CD4-positive, alpha-beta T cell treated with Interleukin-2 at 100 ng/mL for 4 hours (primary cell): Measurements from ENCODE around the gene FAM163A.

ENCODE experiments used
- DNase-seq: peaks from one replicate; pipeline ENCODE4 v3.0.0-alpha.2; 2020; ENCODE audit warnings: low spot score

The FAM163A gene

DNA sequence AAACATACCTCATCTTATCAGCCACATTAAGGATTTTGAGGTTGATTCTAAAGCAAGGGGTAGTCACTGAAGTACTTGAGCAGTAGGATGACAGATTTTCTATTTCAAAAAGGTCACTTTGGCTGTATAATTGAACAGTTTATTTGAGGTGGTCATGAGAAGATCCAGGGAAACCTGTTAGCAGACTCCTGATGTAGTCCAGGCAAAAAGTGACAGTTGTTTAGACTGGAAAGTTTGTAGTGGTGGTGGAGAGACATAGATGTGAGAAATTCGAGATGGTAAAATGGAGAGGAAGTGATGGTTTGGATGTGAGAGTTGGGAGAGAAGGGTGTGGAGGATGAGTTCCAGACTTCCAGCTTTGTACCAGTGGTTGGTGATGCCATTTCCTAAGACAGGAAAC is 7.5 kb downstream of the FAM163A start:
- DNase-seq = no peak

GRCh38 chr1:179753061-179753460 is 10.0 kb downstream of the FAM163A start:
- no peak for DNase-seq

- no peak for DNase-seq
Observed at GRCh38 chr1:179754041-179754624, 11.0 kb downstream of the FAM163A start.

DNA sequence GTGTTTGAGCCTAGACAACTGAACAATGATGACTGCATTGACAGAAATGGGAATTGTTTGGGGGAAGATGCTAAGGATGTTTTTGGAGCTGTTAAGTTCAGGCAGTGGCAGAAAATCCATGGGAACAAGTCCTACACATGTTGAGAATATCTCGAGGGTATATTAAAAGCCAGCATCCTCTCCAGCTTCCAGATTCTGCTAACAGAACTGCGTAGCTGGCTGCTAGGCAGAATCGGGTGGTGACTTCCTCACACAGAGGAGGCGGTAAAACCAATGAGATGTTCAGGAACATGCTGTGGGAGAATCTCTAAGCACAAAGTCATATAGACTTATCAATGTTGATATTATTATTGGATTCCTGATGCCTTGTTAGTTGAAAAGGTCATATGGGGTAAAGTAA is 14.8 kb downstream of the FAM163A start:
- no peak for DNase-seq

- DNase-seq = no peak
Observed at GRCh38 chr1:179760521-179760920, 17.4 kb downstream of the FAM163A start.

- DNase-seq = no peak
Observed at GRCh38 chr1:179761296-179761695, 18.2 kb downstream of the FAM163A start.

DNA sequence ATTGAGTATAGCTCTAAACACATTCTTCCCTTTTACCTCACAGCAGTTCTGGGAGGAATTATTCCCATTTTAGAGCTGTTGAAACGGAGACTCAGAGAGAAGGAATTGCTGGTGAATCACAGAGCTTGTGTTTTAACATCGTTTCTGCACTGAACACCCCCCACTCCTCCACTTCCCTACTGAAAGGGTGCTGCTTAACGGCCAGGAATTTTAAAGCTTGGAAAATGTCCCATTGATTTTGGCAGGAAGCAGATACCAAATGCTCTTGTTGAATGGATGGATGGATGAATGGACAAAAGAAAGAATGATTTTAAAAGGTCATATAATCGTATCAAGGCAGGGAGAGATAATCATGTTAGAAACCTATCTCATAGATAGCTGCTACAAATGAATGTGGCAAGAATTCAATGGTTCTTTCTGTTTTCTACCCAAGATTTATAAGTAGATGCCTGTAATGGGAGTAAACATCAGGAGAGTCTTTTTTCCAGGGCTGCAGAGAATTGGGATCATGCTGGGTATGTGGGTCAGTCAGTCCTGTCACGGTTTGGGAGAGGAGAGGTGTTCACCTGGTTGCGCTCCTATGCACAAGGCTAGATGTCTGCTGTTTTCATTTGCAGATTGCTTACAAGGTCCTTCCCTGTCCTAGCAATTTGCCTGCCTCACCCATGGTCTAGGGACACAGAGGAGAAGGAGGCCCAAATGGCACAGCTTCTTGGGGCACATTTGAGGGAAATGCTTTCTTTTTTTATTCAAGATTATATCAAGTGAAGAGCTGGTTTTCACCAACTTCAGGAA is 19.0 kb downstream of the FAM163A start:
- no peak for DNase-seq

GRCh38 chr1:179767177-179767581 is 24.1 kb downstream of the FAM163A start:
- DNase-seq = no peak

- DNase-seq = no peak
Observed at GRCh38 chr1:179767996-179768395, 24.9 kb downstream of the FAM163A start.

DNA sequence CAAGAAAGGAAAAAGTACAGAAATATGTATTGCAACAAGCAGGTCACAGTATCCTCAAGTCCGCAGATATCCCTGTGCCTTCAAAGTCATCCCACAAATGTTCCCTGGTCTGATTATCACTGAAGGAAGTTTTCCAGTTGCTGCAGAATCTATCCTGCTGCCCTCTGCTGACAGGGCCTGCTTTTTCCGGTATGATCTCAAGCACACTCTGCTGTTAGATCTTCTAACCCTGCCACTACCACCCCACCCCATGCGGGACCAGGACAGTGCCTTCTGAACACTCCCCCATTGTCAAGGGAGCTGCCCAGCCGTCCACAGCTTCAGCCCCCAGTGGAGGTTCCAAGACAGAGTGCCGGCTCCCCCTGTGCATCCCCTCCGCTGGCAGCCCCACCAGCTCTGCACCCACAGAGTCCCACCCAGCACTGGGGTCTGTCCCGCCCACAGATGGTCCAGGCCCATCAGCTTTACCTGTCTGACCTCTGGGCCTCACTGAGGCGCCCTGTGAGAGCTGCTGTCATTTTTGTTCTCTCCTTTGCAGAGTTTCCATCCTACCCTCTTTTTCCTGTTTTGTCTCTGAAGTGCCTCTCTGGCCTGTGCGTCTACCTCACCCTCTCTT is 27.9 kb downstream of the FAM163A start:
- no peak for DNase-seq

GRCh38 chr1:179773264-179773663 is 30.2 kb downstream of the FAM163A start:
- DNase-seq = no peak

DNA sequence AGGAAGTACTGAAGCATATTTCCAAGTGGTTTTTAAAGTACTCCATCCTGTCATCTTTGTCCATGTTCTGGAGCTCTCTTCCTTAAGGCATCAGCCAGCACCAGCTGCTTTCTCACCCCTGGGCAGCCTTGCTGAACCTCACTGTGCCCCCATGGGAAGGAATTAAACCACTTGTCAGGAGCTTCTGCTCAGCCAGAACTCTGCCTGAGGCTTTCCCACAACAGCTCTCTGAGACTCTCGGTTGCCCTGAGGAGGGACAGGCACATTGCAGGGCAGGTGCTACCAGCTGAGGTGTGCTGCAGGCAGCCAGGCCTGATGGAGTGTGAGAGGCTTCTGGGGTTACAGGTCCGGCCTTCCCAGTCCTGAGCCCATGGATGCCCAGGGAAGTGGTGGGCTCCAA is 30.9 kb downstream of the FAM163A start:
- DNase-seq = no peak

GRCh38 chr1:179774566-179774965 is 31.5 kb downstream of the FAM163A start:
- no peak for DNase-seq

GRCh38 chr1:179775009-179775408 is 31.9 kb downstream of the FAM163A start:
- no peak for DNase-seq

DNA sequence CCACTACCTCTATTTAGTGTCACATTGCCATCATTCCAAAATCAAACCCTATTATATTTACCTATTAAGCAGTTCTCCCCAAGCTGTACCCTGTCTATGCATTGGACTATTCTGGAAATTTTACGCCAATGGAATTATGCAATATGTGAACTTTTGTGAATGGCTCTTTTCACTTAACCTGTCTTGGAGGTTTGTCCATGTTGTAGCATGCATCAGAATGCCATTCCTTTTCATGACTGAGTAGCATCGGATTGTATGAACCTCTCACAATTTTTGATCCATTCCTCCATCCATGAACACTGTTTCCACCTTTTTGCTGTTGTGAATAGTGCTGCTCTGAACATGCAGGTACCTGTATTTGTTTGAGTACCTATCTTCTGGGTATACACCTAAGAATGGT is 33.7 kb downstream of the FAM163A start:
- DNase-seq = no peak

GRCh38 chr1:179777731-179778130 is 34.6 kb downstream of the FAM163A start:
- no peak for DNase-seq

- DNase-seq = no peak
Observed at GRCh38 chr1:179779645-179780272, 36.7 kb downstream of the FAM163A start.

DNA sequence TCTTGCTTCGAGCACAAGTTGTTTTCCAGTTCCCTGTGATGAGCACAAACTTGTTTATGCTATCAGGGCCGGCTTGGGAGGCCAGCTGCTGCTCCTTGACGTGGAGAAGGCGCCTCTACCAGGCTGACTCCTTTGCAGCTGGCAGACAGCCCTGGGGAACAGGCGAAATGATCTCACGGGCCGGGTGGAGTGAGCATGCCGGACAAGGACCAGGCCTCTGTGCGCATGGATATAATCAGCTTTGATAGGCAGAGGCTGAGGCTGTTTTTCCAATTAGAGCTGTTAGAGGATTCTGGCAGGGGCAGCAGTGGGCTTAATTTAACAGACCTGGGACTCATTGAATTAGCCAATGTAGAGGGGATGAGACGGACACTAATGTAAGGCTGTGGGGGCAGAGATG is 38.9 kb downstream of the FAM163A start:
- no peak for DNase-seq

- DNase-seq = no peak
Observed at GRCh38 chr1:179785031-179785431, 41.9 kb downstream of the FAM163A start.

DNA sequence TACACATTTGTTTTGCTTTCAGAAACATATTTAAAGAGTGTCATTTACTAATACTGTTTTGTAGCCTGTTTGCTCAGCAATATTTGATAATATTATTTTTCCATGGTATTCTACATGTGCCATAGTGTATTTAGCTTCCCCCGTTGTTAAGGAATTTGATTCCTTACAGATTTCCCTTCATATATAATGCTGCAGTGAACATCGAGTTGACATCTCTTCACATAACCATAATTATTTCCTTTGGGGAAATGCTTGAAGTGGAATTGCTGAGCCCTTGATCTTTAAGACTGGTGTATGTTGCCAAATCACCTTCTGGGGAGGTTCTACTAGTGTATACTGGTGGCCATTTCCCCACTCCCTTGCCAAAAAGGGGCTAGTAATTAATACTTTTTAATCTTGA is 42.6 kb downstream of the FAM163A start:
- DNase-seq = no peak

DNA sequence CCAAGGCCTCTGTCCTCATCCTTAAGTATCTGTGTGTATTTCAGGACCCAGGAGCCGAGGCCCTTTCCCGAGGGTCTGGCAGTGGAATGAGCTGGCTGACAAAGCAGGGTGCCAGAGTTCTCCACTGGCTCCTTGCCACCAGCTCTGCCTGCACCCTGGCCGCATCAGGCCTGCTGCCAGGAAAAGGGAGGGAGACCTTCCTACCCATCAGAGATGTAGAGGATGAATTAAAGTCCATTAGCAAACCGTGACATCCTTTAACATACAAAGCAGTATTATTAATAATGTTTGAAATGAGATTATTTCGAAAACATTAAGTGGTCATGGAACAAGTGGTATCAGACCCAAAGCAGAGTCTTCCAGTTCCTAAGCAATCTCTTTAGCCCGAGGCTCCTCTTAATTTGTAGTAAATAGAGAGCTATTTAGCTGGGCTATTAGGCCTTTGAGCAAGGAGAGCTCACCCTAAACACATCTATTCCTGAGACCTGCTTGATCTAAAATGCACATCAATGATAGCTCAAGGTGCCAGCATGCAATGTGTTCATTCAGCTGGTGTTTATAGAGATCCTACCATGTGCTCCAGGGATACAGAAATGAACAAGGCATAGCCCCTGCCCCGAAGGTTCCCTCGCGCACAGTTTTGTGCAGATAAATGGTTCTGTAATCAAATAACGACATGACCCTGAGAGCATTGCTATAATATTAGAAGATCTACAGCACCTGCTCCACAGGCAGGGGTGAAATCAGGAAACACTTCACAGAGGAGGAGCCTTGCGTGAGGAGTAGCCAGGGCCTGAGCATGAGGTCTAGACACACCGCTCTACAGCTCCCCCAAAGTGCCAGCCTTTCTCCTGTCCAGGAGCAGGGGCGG is 44.0 kb downstream of the FAM163A start:
- no peak for DNase-seq

DNA sequence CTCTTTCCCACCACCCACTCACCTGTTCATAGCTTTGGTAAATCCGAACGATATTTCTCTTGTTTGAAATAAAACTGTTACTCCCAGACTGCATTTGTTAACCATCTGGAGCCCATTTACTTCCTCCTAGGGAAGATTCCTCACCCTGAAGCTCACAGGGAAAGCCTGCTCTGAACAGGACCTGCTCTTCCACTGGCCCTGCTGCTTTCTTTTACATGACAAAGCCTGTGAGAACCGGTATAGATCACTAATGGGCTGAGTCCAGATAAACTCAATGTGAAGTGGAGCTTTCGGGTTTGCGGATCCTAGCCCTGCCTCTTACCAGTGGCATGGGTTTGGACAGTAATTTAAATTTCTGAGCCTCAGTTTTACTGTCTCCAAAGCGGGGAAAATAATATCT is 45.2 kb downstream of the FAM163A start:
- DNase-seq = no peak
